DMS 273 (cell line): ENCODE data around the gene TCEAL5.
"Not testable (repeated sequence)": the region's sequence is repeated elsewhere in the genome, so short reads cannot be mapped to it uniquely, and the experiment has no call there.

Experiments
- DNase-seq: peaks from one replicate; lab custom pipeline; 2025; ENCODE audit not compliant: unreplicated experiment; lab: John Stamatoyannopoulos, UW

TCEAL5 gene

GRCh38 chrX:103276581-103277002, at the start of gene TCEAL5:
TSS of gene TCEAL5 (minus strand) at chrX:103276750. CDS start at chrX:103274563, 2,187 bp downstream.
- DNase-seq = peak; percentile 29

- no peak for DNase-seq
Observed at GRCh38 chrX:103311399-103311780, 34.8 kb upstream of the TCEAL5 start.

GRCh38 chrX:103310555-103311398, 34.2 kb upstream of the TCEAL5 start, which contains the start of gene BEX2:
TSS of gene BEX2 (minus strand) at chrX:103310990. CDS start at chrX:103309976, 1,014 bp downstream.
- peak; percentile 90 for DNase-seq

GRCh38 chrX:103309860-103310554, 33.5 kb upstream of the TCEAL5 start:
- no peak for DNase-seq

GRCh38 chrX:103305666-103306065, 29.1 kb upstream of the TCEAL5 start:
- not testable (repeated sequence) for DNase-seq

- DNase-seq = no peak
Observed at GRCh38 chrX:103304705-103305104, 28.2 kb upstream of the TCEAL5 start.

GRCh38 chrX:103293118-103293517, 16.6 kb upstream of the TCEAL5 start:
- DNase-seq = no peak

- no peak for DNase-seq
Observed at GRCh38 chrX:103279624-103280023, 3.1 kb upstream of the TCEAL5 start.

- no peak for DNase-seq
Observed at GRCh38 chrX:103275947-103276567, 493 bp downstream of the TCEAL5 start.

- DNase-seq = no peak
Observed at GRCh38 chrX:103274284-103274683, 2.3 kb downstream of the TCEAL5 start.

GRCh38 chrX:103258275-103258674, 18.3 kb downstream of the TCEAL5 start:
- no peak for DNase-seq

GRCh38 chrX:103256651-103257050, 19.9 kb downstream of the TCEAL5 start:
- DNase-seq = no peak

- DNase-seq = peak; percentile 91
Observed at GRCh38 chrX:103254921-103255493, 21.5 kb downstream of the TCEAL5 start, which contains the start of gene TCEAL8. TSS of gene TCEAL8 (minus strand) at chrX:103255155. CDS start at chrX:103253979, 1,176 bp downstream.

- peak; percentile 48 for DNase-seq
Observed at GRCh38 chrX:103254171-103254824, 22.3 kb downstream of the TCEAL5 start.

- peak; percentile 3 for DNase-seq
Observed at GRCh38 chrX:103253608-103254007, 22.9 kb downstream of the TCEAL5 start.

GRCh38 chrX:103250977-103251376, 25.6 kb downstream of the TCEAL5 start:
- DNase-seq = no peak

GRCh38 chrX:103249805-103250204, 26.7 kb downstream of the TCEAL5 start:
- DNase-seq = no peak

- DNase-seq = peak; percentile 47
Observed at GRCh38 chrX:103248553-103248952, 28.0 kb downstream of the TCEAL5 start.

GRCh38 chrX:103240155-103240554, 36.4 kb downstream of the TCEAL5 start:
- no peak for DNase-seq

- DNase-seq = no peak
Observed at GRCh38 chrX:103236296-103236695, 40.3 kb downstream of the TCEAL5 start.

- not testable (repeated sequence) for DNase-seq
Observed at GRCh38 chrX:103235608-103236007, 40.9 kb downstream of the TCEAL5 start.
